Naive thymus-derived CD4-positive, alpha-beta T cell (primary cell): ENCODE measurements around the gene XYLB. TPM values are rescaled to one million over a fixed set of nuclear protein-coding genes. Genes with fewer than 3 reads are reported as not detected.

Experiments
- ATAC-seq: fragments of 150-1000 bp; cut with Tn5 transposase; 2 replicates; pipeline ENCODE4 v1.10.0; 2021; ENCODE audit warnings: mild to moderate bottlenecking, moderate library complexity
- CTCF ChIA-PET: fragments of 350-600 bp; sonication (Branson Sonifier 250); formaldehyde crosslinking; loops from one replicate; lab custom pipeline; 2021; ENCODE audit warnings: antibody characterized with exemption; lab: Charles Lee
- POLR2A ChIA-PET: fragments of 350-600 bp; sonication (Branson Sonifier 250); formaldehyde crosslinking; loops from one replicate; lab custom pipeline; 2021; ENCODE audit warnings: antibody characterized with exemption, inconsistent platforms; lab: Charles Lee
- DNase-seq, 9 donors: peaks; one replicate each; pipeline versions ENCODE4 v3.0.0 to v3.0.0-alpha.2; 2020 to 2022; ENCODE audit warnings: mixed read lengths in 1 of 9
- H3K27ac ChIP-seq: one replicate; pipeline ENCODE4 v1.7.0; 2013; ENCODE audit warnings: mild to moderate bottlenecking, low read depth, low read length, moderate library complexity
- H3K27me3 ChIP-seq, 2 donors: one replicate each; pipeline ENCODE4 v1.7.0; 2013; ENCODE audit warnings: low read length in 2 of 2, mild to moderate bottlenecking in 2 of 2, moderate library complexity in 2 of 2; ENCODE audit not compliant: control insufficient read depth in 2 of 2, insufficient read depth in 2 of 2
- H3K36me3 ChIP-seq, 3 experiments: 1 replicate in 2 of 3; 2 replicates in 1 of 3; pipeline ENCODE4 v1.7.0; 2013; ENCODE audit warnings: low read length in 3 of 3, mild to moderate bottlenecking in 3 of 3, moderate library complexity in 1 of 3; ENCODE audit not compliant: insufficient read depth in 3 of 3, control insufficient read depth in 2 of 3
- H3K4me1 ChIP-seq, 2 donors: one replicate each; pipeline ENCODE4 v1.7.0; 2013; ENCODE audit warnings: low read length in 2 of 2, mild to moderate bottlenecking in 2 of 2, moderate library complexity in 1 of 2; ENCODE audit not compliant: control insufficient read depth in 2 of 2, insufficient read depth in 2 of 2
- H3K4me3 ChIP-seq: 2 replicates; pipeline ENCODE4 v1.7.0; 2013; ENCODE audit warnings: mild to moderate bottlenecking, low read length
- H3K9me3 ChIP-seq, 3 experiments: 1 replicate in 2 of 3; 2 replicates in 1 of 3; pipeline ENCODE4 v1.7.0; 2013; ENCODE audit warnings: low read length in 3 of 3; ENCODE audit not compliant: control insufficient read depth in 2 of 3
- H3K27ac Mint-ChIP-seq, 9 donors: one replicate each; pipeline ENCODE4 v1.8.0; 2020 to 2022; ENCODE audit warnings: mixed read lengths in 9 of 9, mild to moderate bottlenecking in 8 of 9, moderate library complexity in 5 of 9, inconsistent platforms in 2 of 9
- H3K27me3 Mint-ChIP-seq, 5 donors: one replicate each; pipeline ENCODE4 v1.8.0; 2021 to 2022; ENCODE audit warnings: mixed read lengths in 5 of 5, mild to moderate bottlenecking in 1 of 5
- H3K36me3 Mint-ChIP-seq, 5 donors: one replicate each; pipeline ENCODE4 v1.8.0; 2020 to 2022; ENCODE audit warnings: mixed read lengths in 5 of 5, mild to moderate bottlenecking in 3 of 5, inconsistent platforms in 1 of 5
- H3K4me1 Mint-ChIP-seq, 7 donors: one replicate each; pipeline ENCODE4 v1.8.0; 2020 to 2022; ENCODE audit warnings: mixed read lengths in 7 of 7, mild to moderate bottlenecking in 3 of 7, inconsistent platforms in 1 of 7
- H3K4me3 Mint-ChIP-seq, 10 donors: one replicate each; pipeline ENCODE4 v1.8.0; 2020 to 2022; ENCODE audit warnings: mild to moderate bottlenecking in 10 of 10, mixed read lengths in 10 of 10, moderate library complexity in 6 of 10, inconsistent platforms in 2 of 10
- H3K9me3 Mint-ChIP-seq, 11 donors: one replicate each; pipeline ENCODE4 v1.8.0; 2020 to 2022; ENCODE audit warnings: mixed read lengths in 11 of 11, mild to moderate bottlenecking in 4 of 11, inconsistent platforms in 1 of 11, moderate library complexity in 1 of 11
- intact Hi-C, 2 donors: fragments of 100-400 bp; cut with micrococcal nuclease; formaldehyde crosslinking; loops; one replicate each; pipeline ENCODE4 v1.15.1; 2023
- polyA plus RNA-seq, 2 donors: library from polyadenylated mRNA; unstranded; fragments of 300-500 nt; fragmentation: Illumina TruSeq; gene quantifications; one replicate each; pipeline ENCODE4 v1.2.3, GENCODE V29; 2021
- total RNA-seq, 6 experiments: library from RNA in 5 of 6; stranded (reverse) in 5 of 6; gene quantifications; 1 replicate in 5 of 6; 2 replicates in 1 of 6; pipeline ENCODE4 v1.2.3 and lab custom pipeline; 2021 to 2026

Gene XYLB
- total and polyA plus RNA-seq, 7 experiments from 2014 or later, result 0.37 to 6.7 (median 2.0) TPM

DNA sequence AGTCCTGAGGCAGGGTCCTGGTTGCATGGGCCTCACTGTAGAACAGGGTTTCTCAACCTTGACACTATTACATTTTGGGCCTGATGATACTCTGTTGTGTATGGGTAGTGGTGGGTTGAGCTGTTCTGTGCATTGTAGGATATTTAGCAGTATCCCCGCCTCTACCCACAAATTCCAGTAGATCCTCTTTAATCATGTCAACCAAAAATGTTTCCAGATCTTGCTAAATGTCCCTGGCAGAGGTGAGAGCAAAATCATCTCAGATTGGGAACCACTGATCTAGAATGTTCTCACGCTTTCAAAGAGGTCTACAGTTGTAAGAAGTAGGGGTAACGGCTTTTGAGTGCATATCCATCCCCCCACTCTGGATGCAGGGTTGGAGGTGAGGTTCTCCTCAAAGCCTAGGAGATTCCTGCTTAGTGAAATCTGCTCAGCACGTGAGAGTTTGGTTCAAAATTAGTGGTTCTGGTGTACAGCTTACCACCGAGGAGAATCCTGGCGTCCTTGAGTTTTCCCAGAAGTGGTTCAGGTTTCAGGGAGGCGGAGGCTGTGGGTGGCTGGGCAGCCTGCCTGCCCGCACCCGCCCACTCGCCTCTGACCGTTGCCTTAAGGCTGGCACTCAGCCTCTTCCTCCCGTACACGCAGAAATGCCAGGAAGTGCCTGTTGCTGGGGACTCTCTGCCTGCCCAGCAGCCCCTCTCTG lies 112.4 kb downstream of the XYLB start:
- Histone ChIP-seq H3K4me1 (peaks cover 5 to 6% of the 10 kb centered on the region in 2 donors), H3K36me3 (no peaks in the 10 kb centered on the region), H3K27me3 (no peaks in the 10 kb centered on the region), H3K27ac (no peak overlapping the region), H3K9me3 (no peaks in the 10 kb centered on the region), H3K4me3 (no peak overlapping the region)
- no peaks in the 10 kb centered on the region for H3K9me3 Mint-ChIP-seq
- H3K4me3 Mint-ChIP-seq, result no peak overlapping the region
- ATAC-seq, result no peak
- peaks cover 4 to 32% (median 17%) of the 10 kb centered on the region in 7 donors for H3K4me1 Mint-ChIP-seq
- DNase-seq, result no peak
- H3K36me3 Mint-ChIP-seq, result peaks cover 0 to 3% (median 0%) of the 10 kb centered on the region in 5 donors
- POLR2A ChIA-PET, result interaction anchor here (0.7 kb wide), 1 partner anchor 456 kb away, joined by 3 read pairs; no protein-coding TSS in a partner anchor
- intact Hi-C loops, result no loop called here
- no peak overlapping the region for H3K27ac Mint-ChIP-seq
- H3K27me3 Mint-ChIP-seq, result peaks cover 0 to 6% (median 0%) of the 10 kb centered on the region in 5 donors
- CTCF ChIA-PET, result interaction anchor here (0.6 to 1.4 kb wide), 2 partner anchors 20 to 21 kb away, joined by 3 to 4 read pairs; no protein-coding TSS in a partner anchor

DNA sequence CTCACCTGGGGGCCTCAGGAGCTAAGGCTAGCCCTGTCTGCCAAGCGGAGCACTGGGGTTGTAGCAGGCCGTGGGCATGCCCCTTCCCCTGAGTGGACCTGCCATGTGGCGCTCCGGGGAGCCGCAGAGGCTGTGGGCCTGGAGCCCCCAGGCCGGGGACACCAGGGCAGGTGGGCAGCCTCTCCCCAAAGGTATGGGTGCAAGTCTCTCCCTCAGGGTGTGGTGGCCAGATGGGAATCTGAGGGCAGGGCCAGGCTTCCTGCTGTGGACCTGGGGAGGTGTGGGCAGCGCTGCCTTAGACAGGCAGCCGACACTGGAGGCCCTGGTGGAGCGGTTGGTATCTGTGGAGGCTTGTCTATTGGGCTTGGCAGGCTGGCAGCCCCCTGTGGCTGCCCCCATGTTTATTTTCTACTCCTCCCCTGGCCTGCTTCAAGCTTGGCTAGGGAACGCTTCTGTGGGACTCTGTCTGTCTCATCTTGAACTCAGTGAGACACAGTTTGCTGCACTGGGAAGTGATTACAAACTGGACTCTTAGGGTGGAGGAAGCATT lies 113.0 kb downstream of the XYLB start:
- Mint-ChIP-seq H3K4me1 (peaks cover 2 to 32% (median 18%) of the 10 kb centered on the region in 7 donors), H3K9me3 (peaks cover 0 to 5% (median 0%) of the 10 kb centered on the region in 11 donors), H3K4me3 (no peak overlapping the region), H3K27ac (no peak overlapping the region), H3K27me3 (peaks cover 0 to 4% (median 0%) of the 10 kb centered on the region in 5 donors), H3K36me3 (peaks cover 0 to 7% (median 0%) of the 10 kb centered on the region in 5 donors)
- peaks cover 5 to 6% of the 10 kb centered on the region in 2 donors for H3K4me1 ChIP-seq
- no peaks in the 10 kb centered on the region for H3K36me3 ChIP-seq
- DNase-seq (no peak), ATAC-seq (no peak)
- CTCF ChIA-PET, result no interaction called here
- no peaks in the 10 kb centered on the region for H3K9me3 ChIP-seq
- H3K4me3 ChIP-seq, result no peak overlapping the region
- no peaks in the 10 kb centered on the region for H3K27me3 ChIP-seq
- intact Hi-C loops, result no loop called here
- POLR2A ChIA-PET, result no interaction called here
- H3K27ac ChIP-seq, result no peak overlapping the region

DNA sequence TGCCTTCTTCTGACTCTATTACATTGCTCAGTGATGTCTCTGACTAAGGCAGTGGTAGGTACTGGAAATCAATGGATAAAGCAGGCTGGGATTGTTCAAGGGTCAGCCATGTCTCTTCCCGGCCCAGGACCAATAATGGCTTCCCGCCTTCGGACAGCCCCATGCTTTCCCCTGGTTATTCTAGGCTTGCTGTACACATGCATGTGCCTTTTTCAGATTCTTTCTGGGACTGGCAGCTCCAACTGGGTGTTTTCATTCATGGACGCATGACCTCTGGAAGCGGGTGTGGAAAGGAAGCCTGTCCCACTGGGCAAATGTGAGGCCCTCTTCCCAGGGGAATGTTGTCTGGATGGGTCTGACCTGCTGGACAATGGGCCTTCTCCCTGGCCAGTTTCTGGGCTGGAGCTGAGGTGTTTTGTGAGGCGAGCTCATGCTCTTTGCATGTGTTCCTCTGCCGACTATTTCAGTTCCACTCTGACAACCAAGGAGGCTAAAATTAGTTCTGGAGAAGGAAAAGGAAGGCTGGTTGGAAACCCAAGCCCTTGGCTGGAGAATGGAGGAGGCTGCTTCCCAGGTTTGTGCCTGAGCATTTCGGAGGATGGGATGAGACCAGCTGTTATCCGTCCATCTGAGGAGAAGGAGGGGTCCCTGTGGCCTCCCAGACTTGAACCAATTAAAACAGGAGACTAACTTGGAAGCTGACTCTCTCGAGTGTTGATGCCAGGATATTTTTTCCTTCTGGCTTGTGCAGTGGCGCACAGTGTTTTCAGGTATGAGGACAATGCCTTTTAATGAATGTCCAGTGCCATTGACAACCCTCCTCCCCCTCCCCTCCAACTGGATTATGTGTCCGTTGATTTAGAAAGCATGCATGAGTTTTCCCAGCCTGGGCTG lies 114.0 kb downstream of the XYLB start:
- H3K9me3 Mint-ChIP-seq, result peaks cover 0 to 10% (median 3%) of the 10 kb centered on the region in 11 donors

More for the DNA sequence above, 114.0 kb downstream of the XYLB start:
- H3K4me1 Mint-ChIP-seq, result peaks cover 3 to 33% (median 17%) of the 10 kb centered on the region in 7 donors
- intact Hi-C loops, result no loop called here
- H3K36me3 Mint-ChIP-seq, result peaks cover 0 to 8% (median 4%) of the 10 kb centered on the region in 5 donors
- peaks cover 0 to under 1% (median 0%) of the 10 kb centered on the region in 5 donors for H3K27me3 Mint-ChIP-seq
- no peak overlapping the region for H3K4me3 Mint-ChIP-seq
- ATAC-seq (no peak), DNase-seq (no peak)
- H3K9me3 ChIP-seq, result no peaks in the 10 kb centered on the region
- peak overlapping the region in 2 of 9 donors; percentile 59 to 87 for H3K27ac Mint-ChIP-seq
- ChIA-PET POLR2A (no interaction called here), CTCF (no interaction called here)
- H3K27ac ChIP-seq, result no peak overlapping the region
- peaks cover 5% of the 10 kb centered on the region in 2 donors for H3K4me1 ChIP-seq
- no peak overlapping the region for H3K4me3 ChIP-seq
- no peaks in the 10 kb centered on the region for H3K27me3 ChIP-seq
- no peaks in the 10 kb centered on the region for H3K36me3 ChIP-seq

Other genes starting within 250 kb of the XYLB start
- gene ACAA1, start 209.7 kb upstream of the XYLB start, total RNA-seq, result 100 to 1,000 TPM in 1 of 5 experiments, 10 to 100 TPM in 4; 88.1 to 129 (median 91.0) TPM
- gene ACAA1, start 209.7 kb upstream of the XYLB start, polyA plus RNA-seq, result 10 to 100 TPM; 64.4 to 65.9 TPM
- gene MYD88, start 208.1 kb upstream of the XYLB start, total RNA-seq, result 100 to 1,000 TPM in 1 of 5 experiments, 10 to 100 TPM in 4; 35.2 to 108 (median 41.6) TPM
- 10 to 100 TPM; 52.8 to 75.4 TPM for gene MYD88, start 208.1 kb upstream of the XYLB start, polyA plus RNA-seq
- gene OXSR1, start 181.2 kb upstream of the XYLB start, total RNA-seq, result 10 to 100 TPM; 35.0 to 59.7 (median 38.8) TPM
- gene OXSR1, start 181.2 kb upstream of the XYLB start, polyA plus RNA-seq, result 10 to 100 TPM; 12.3 to 14.4 TPM
- gene SLC22A13, start 81.0 kb upstream of the XYLB start, total RNA-seq, result 1 to 10 TPM in 1 of 5 experiments, under 1 TPM in 4; 0.53 to 1.9 (median 0.62) TPM
- gene SLC22A13, start 81.0 kb upstream of the XYLB start, polyA plus RNA-seq, result not detected
- gene SLC22A14, start 64.5 kb upstream of the XYLB start, total RNA-seq, result under 1 TPM in 1 of 5 experiments, not detected in 4; 0.15 TPM
- gene SLC22A14, start 64.5 kb upstream of the XYLB start, polyA plus RNA-seq, result not detected
- 10 to 100 TPM in 2 of 5 experiments, 1 to 10 TPM in 3; 3.8 to 14.0 (median 8.3) TPM for gene ACVR2B, start 107.1 kb downstream of the XYLB start, total RNA-seq
- 1 to 10 TPM in 1 of 2 donors, under 1 TPM in 1; 0.71 to 1.7 TPM for gene ACVR2B, start 107.1 kb downstream of the XYLB start, polyA plus RNA-seq
- 10 to 100 TPM; 20.4 to 31.0 (median 21.3) TPM for gene EXOG, start 149.6 kb downstream of the XYLB start, total RNA-seq
- 1 to 10 TPM; 6.1 to 6.6 TPM for gene EXOG, start 149.6 kb downstream of the XYLB start, polyA plus RNA-seq